Kidney (tissue), 14 donors: Measurements from ENCODE around the gene FAM170B. TPM values are rescaled to one million over a fixed set of nuclear protein-coding genes. Genes with fewer than 3 reads are reported as not detected.

Experiments used
- DNase-seq, 5 donors: peaks; one replicate each; pipeline ENCODE4 v3.0.0-alpha.2; 2013 to 2020
- FAIRE-seq: peaks from 2 replicates; lab custom pipeline; 2012; peaks lifted over from hg19 to GRCh38; lab: Jason Lieb, UNC
- H3K27ac ChIP-seq, 2 donors: one replicate each; pipeline ENCODE4 v1.7.0; 2013; ENCODE audit warnings: low read depth in 2 of 2, low read length in 2 of 2, inconsistent platforms in 1 of 2
- H3K27me3 ChIP-seq: one replicate; pipeline ENCODE4 v1.7.1; 2013; ENCODE audit warnings: low read length, inconsistent platforms; ENCODE audit not compliant: control insufficient read depth, insufficient read depth
- H3K36me3 ChIP-seq, 3 donors: one replicate each; pipeline versions ENCODE4 v1.7.0 to v1.7.1; 2013; ENCODE audit warnings: low read length in 3 of 3, control low read depth in 1 of 3, inconsistent platforms in 1 of 3; ENCODE audit not compliant: insufficient read depth in 3 of 3, control insufficient read depth in 2 of 3
- H3K4me1 ChIP-seq, 3 donors: one replicate each; pipeline versions ENCODE4 v1.7.0 to v1.7.1; 2013; ENCODE audit warnings: low read length in 3 of 3, inconsistent platforms in 1 of 3, low read depth in 1 of 3; ENCODE audit not compliant: control insufficient read depth in 2 of 3, insufficient read depth in 2 of 3
- H3K4me3 ChIP-seq, 3 donors: one replicate each; pipeline versions ENCODE4 v1.7.0 to v1.8.1; 2013; ENCODE audit warnings: low read length in 3 of 3, control low read depth in 1 of 3, inconsistent platforms in 1 of 3
- H3K9ac ChIP-seq, 3 donors: one replicate each; pipeline versions ENCODE4 v1.7.0 to v1.7.1; 2013; ENCODE audit warnings: low read length in 3 of 3, control low read depth in 1 of 3, inconsistent platforms in 1 of 3
- H3K9me3 ChIP-seq, 3 donors: one replicate each; pipeline versions ENCODE4 v1.7.0 to v1.7.1; 2013; ENCODE audit warnings: low read length in 3 of 3, control low read depth in 1 of 3, inconsistent platforms in 1 of 3; ENCODE audit not compliant: control insufficient read depth in 2 of 3, insufficient read depth in 1 of 3
- CTCF ChIP-seq: IDR thresholded peaks from 3 replicates; pipeline ENCODE4 v1.5.1; 2012; ENCODE audit warnings: mild to moderate bottlenecking, moderate library complexity, borderline replicate concordance; ENCODE audit not compliant: insufficient read depth; ENCODE audit errors: extremely low read depth
- intact Hi-C: fragments of 100-400 bp; cut with DNase I; formaldehyde crosslinking; loops from one replicate; pipeline ENCODE4 v1.11.1; 2022
- polyA plus RNA-seq: library from polyadenylated mRNA; stranded (reverse); fragments of 350-450 nt; fragmentation: Illumina TruSeq; extraction: RNeasy Lipid Tissue Mini Kit (QIAGEN cat#74804); gene quantifications from one replicate; pipeline ENCODE4 v1.2.3, GENCODE V29; 2014; ENCODE audit warnings: low read depth, low replicate concordance; ENCODE audit not compliant: insufficient read depth
- total RNA-seq: library from RNA; stranded (reverse); fragmentation: NEBNext Ultra II Directional; extraction: Animal tissue kit (Norgen Biotek cat#: 25700); gene quantifications from one replicate; pipeline ENCODE4 v1.2.1, GENCODE V29; 2021
- donor health status: control.
- donor health status: control.
- donor health status: control.
- donor health status: control.
- donor health status: control.
- donor health status: DM: yes; HTN: yes; CAD: no.
- donor health status: Normal renal cell carcinoma (clear cell type).

Gene FAM170B
- total and polyA plus RNA-seq, 2 donors from 2014 or later, result not detected

DNA sequence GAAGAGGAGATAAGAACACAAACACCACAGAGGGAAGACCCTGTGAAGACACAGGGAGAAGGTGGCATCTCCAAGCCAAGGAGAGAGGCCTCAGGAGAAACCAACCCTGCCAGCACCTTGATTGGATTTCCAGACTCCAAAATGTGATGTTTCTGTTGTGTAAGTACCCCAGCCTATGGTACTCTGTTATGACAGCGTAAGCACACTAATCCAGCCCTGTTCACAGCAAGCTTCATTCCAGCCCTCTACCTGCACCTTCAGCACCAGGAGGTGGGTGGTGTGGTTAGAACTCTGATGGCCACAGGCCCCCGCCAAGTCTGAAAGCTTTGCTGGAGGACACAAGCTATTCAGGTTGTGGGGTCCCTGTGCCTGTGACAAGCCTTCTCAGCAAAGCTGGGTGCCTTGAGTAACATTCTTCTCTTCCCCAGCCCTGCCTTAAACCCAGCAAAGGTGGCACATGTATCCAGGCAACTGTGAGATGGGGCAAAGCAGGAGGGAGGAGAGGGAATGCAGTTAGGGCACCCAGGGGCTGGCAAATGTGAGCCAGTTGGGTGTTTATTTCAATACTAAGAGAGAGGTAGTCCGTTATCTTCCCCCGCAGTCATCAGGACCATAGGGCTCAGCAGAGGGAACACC lies 23.0 kb downstream of the FAM170B start:
- no peak for FAIRE-seq
- no peaks in the 10 kb centered on the region for H3K27me3 ChIP-seq
- H3K4me3 ChIP-seq, result no peak overlapping the region
- peak in 1 of 5 donors; percentile 26 for DNase-seq
- no peaks in the 10 kb centered on the region for H3K36me3 ChIP-seq
- no peaks in the 10 kb centered on the region for H3K9me3 ChIP-seq
- peaks cover 0 to 12% (median 6%) of the 10 kb centered on the region in 3 donors for H3K4me1 ChIP-seq
- H3K27ac ChIP-seq, result no peak overlapping the region
- no peak for TF ChIP-seq CTCF
- H3K9ac ChIP-seq, result no peak overlapping the region
- intact Hi-C loops, result no loop called here

GRCh38 chr10:49109669-49110340 lies 24.0 kb downstream of the FAM170B start:
- Histone ChIP-seq H3K4me1 (peaks cover 0 to 12% (median 3%) of the 10 kb centered on the region in 3 donors), H3K27me3 (no peaks in the 10 kb centered on the region), H3K9me3 (no peaks in the 10 kb centered on the region), H3K36me3 (no peaks in the 10 kb centered on the region), H3K4me3 (no peak overlapping the region), H3K27ac (no peak overlapping the region), H3K9ac (no peak overlapping the region)
- DNase-seq, result peak; percentile 66 to 94 (median 73)
- intact Hi-C loops, result no loop called here
- no peak for FAIRE-seq
- no peak for TF ChIP-seq CTCF

- no peaks in the 10 kb centered on the region for H3K36me3 ChIP-seq
- no peak overlapping the region for H3K4me3 ChIP-seq
- no peak for TF ChIP-seq CTCF
- intact Hi-C loops, result no loop called here
- H3K27ac ChIP-seq, result no peak overlapping the region
- no peaks in the 10 kb centered on the region for H3K27me3 ChIP-seq
- H3K9ac ChIP-seq, result no peak overlapping the region
- H3K9me3 ChIP-seq, result no peaks in the 10 kb centered on the region
- no peak for FAIRE-seq
- peaks cover 0 to 12% (median 3%) of the 10 kb centered on the region in 3 donors for H3K4me1 ChIP-seq
- no peak for DNase-seq
Measured at GRCh38 chr10:49108656-49109055, 25.2 kb downstream of the FAM170B start.
